Measurements from ENCODE around the gene NLRP7.
"Not testable (repeated sequence)": the region's sequence is repeated elsewhere in the genome, so short reads cannot be mapped to it uniquely, and the experiment has no call there.

DNA sequence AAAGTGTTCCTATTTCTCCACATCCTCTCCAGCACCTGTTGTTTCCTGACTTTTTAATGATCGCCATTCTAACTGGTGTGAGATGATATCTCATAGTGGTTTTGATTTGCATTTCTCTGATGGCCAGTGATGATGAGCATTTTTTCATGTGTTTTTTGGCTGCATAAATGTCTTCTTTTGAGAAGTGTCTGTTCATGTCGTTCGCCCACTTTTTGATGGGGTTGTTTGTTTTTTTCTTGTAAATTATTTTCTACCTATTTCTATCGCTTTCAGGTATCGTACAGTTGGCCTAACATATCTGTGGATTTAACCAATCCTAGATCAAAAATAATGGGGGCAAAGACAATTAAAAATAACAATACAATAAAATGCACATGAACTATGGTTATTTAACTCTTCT lies 24.1 kb upstream of the NLRP7 start:
- TF ChIP-seq CTCF, POLR2AphosphoS5 (IDR thresholded peaks at IDR 0.05): not testable (repeated sequence)

Measured in prostate gland (tissue), 2 donors.